K562 (cell line): Measurements from ENCODE around the gene LPCAT1. TPM values are rescaled to one million over a fixed set of nuclear protein-coding genes. Genes with fewer than 3 reads are reported as not detected.

ENCODE experiments used
- ATAC-seq: fragments of 200-7000 bp; cut with Tn5 transposase; 3 replicates; pipeline ENCODE4 v1.9.1; 2020; ENCODE audit warnings: moderate library complexity
- BruUV-seq: library from RNA; stranded (reverse); fragments of 400-500 nt; replicated peaks from 2 replicates; lab custom pipeline; 2021; lab: Mats Ljungman, UMichigan
- CTCF ChIA-PET: fragments of 300-600 bp; formaldehyde crosslinking; extraction: SDS; loops from one replicate; lab custom pipeline; 2021; ENCODE audit warnings: low intra/inter-chr PET ratio; lab: Yijun Ruan, JAX
- POLR2A ChIA-PET: fragments of 300-600, 350-650 bp; sonication (Branson Sonifier 250); formaldehyde crosslinking; extraction: SDS; loops from one replicate; lab custom pipeline; 2021; ENCODE audit warnings: antibody characterized with exemption, inconsistent platforms; lab: Yijun Ruan, JAX
- DNase-seq, 4 experiments: peaks; one replicate each; pipeline versions ENCODE4 v3.0.0 to v3.0.0-alpha.2; 2011 to 2018; ENCODE audit warnings: low spot score in 3 of 4, mixed read lengths in 3 of 4; ENCODE audit errors: extremely low read depth in 1 of 4
- FAIRE-seq: peaks from 2 replicates; lab custom pipeline; 2011; peaks lifted over from hg19 to GRCh38; lab: Jason Lieb, UNC
- H2AFZ ChIP-seq: 2 replicates; pipeline ENCODE4 v1.6.0; 2011; ENCODE audit warnings: low read depth, low read length, control low read depth, inconsistent platforms
- H3K27ac ChIP-seq: fragments of 200-600 bp; 3 replicates; pipeline ENCODE4 v1.8.0; 2011; ENCODE audit warnings: low read depth, mild to moderate bottlenecking, control low read depth, inconsistent platforms, low read length, moderate library complexity, mixed read lengths; ENCODE audit errors: extremely low read depth
- H3K27me3 ChIP-seq, 2 experiments: fragments of 300-600 bp in 1 of 2; 2 replicates in 1 of 2; 3 replicates in 1 of 2; pipeline versions ENCODE4 v1.6.0 to v1.8.0; 2011; ENCODE audit warnings: inconsistent platforms in 2 of 2, low read length in 2 of 2, mild to moderate bottlenecking in 1 of 2, mixed read lengths in 1 of 2, moderate library complexity in 1 of 2; ENCODE audit not compliant: control insufficient read depth in 2 of 2, insufficient read depth in 2 of 2
- H3K36me3 ChIP-seq: fragments of 300-600 bp; 3 replicates; pipeline ENCODE4 v1.8.0; 2011; ENCODE audit warnings: mild to moderate bottlenecking, low read length, inconsistent platforms; ENCODE audit not compliant: control insufficient read depth, insufficient read depth
- H3K4me1 ChIP-seq, 2 experiments: fragments of 200-600 bp in 1 of 2; replicated peaks in 1 of 2; 2 replicates in 1 of 2; 3 replicates in 1 of 2; pipeline versions ENCODE4 v1.5.1 to v1.8.0; 2011; ENCODE audit warnings: inconsistent platforms in 2 of 2, low read length in 2 of 2, mild to moderate bottlenecking in 1 of 2, mixed read lengths in 1 of 2, moderate library complexity in 1 of 2; ENCODE audit not compliant: control insufficient read depth in 2 of 2, insufficient read depth in 2 of 2
- H3K4me2 ChIP-seq: 2 replicates; pipeline ENCODE4 v1.6.1; 2011; ENCODE audit warnings: low read length, control low read depth, inconsistent platforms, mixed read lengths; ENCODE audit not compliant: insufficient read depth
- H3K4me3 ChIP-seq: fragments of 200-600 bp; sonication (generic), shearing (Covaris generic); 2 replicates; pipeline ENCODE4 v1.5.1; 2016; ENCODE audit warnings: control low read depth, inconsistent platforms
- H3K79me2 ChIP-seq: fragments of 200-600 bp; 3 replicates; pipeline ENCODE4 v1.8.0; 2011; ENCODE audit warnings: low read length, inconsistent platforms; ENCODE audit not compliant: control insufficient read depth, insufficient read depth
- H3K9ac ChIP-seq, 2 experiments: 2 replicates each; pipeline versions ENCODE4 v1.6.0 to v1.6.1; 2011; ENCODE audit warnings: low read depth in 2 of 2, low read length in 2 of 2, control low read depth in 1 of 2, inconsistent platforms in 1 of 2, mild to moderate bottlenecking in 1 of 2, mixed read lengths in 1 of 2; ENCODE audit not compliant: insufficient read depth in 1 of 2
- H3K9me1 ChIP-seq: one replicate; pipeline ENCODE4 v1.6.0; 2011; ENCODE audit warnings: inconsistent platforms, mild to moderate bottlenecking, low read length, moderate library complexity; ENCODE audit not compliant: control insufficient read depth, insufficient read depth
- H3K9me3 ChIP-seq: replicated peaks from 2 replicates; pipeline ENCODE4 v1.5.1; 2011; ENCODE audit warnings: low read depth, low read length, inconsistent platforms; ENCODE audit not compliant: control insufficient read depth, insufficient read depth
- H4K20me1 ChIP-seq: replicated peaks from 2 replicates; pipeline ENCODE4 v1.6.1; 2011; ENCODE audit warnings: low read length, inconsistent platforms, mixed read lengths; ENCODE audit not compliant: control insufficient read depth, insufficient read depth
- EZH2 ChIP-seq: IDR thresholded peaks from 2 replicates; pipeline ENCODE4 v1.6.1; 2012; ENCODE audit warnings: low read depth, mild to moderate bottlenecking, inconsistent platforms, low read length, borderline replicate concordance
- SMC3 ChIP-seq: conservative IDR thresholded peaks from 2 replicates; pipeline ENCODE4 v1.6.1; 2011; ENCODE audit warnings: low read depth, low read length, improper control_type of control experiment; ENCODE audit not compliant: insufficient read depth
- ZNF512 ChIP-seq: IDR thresholded peaks from 2 replicates; pipeline ENCODE4 v1.6.1; 2016; ENCODE audit warnings: missing genetic modification characterization, missing compliant biosample characterization
- WGBS: fragments of 100-300 bp; shearing (Covaris generic); methylation state at CpG from one replicate; pipeline ENCODE4 v1.1.6; 2016; ENCODE audit warnings: low coverage, mixed read lengths; ENCODE audit not compliant: insufficient coverage; ENCODE audit errors: missing lambda C conversion rate; 5-methylcytosine and 5-hydroxymethylcytosine counted together
- in situ Hi-C: fragments of 300-500 bp; cut with MboI; formaldehyde crosslinking; loops from 4 replicates; pipeline ENCODE4 v1.15.0; 2018; ENCODE audit warnings: inconsistent platforms, mixed read lengths
- intact Hi-C: fragments of 100-400 bp; cut with micrococcal nuclease; formaldehyde crosslinking; loops from 2 replicates; pipeline ENCODE4 v1.14.2; 2022
- polyA plus RNA-seq, 8 experiments: library from polyadenylated mRNA; depleted of rRNA in 4 of 8; stranded (reverse) in 5 of 8; unstranded in 3 of 8; fragments of >200 nt; fragmentation: Nextera tagmentation in 2 of 8; fragmentation: Illumina TruSeq in 1 of 8; extraction: Ambion mirVana in 2 of 8; extraction: Trizol in 1 of 8; gene quantifications; 2 replicates each; pipeline versions ENCODE4 v1.2.1 to v1.2.3, GENCODE V29; 2011 to 2014; ENCODE audit warnings: inconsistent platforms in 1 of 8, missing spikeins in 1 of 8
- total RNA-seq, 7 experiments: library from RNA; depleted of rRNA in 6 of 7; stranded (reverse); fragments of >200 nt in 6 of 7; fragmentation: Illumina TruSeq in 2 of 7; extraction: Trizol in 2 of 7; gene quantifications; 2 replicates each; pipeline versions ENCODE4 v1.2.1 to v1.2.3, GENCODE V29; 2011 to 2021; ENCODE audit warnings: low replicate concordance in 1 of 7

Gene LPCAT1
- total and polyA plus RNA-seq, 9 of the 15 experiments (the other 6 are each of a cell fraction or from before 2014, with no cell fraction given) = 0.14 to 18.4 (median 13.9) TPM

DNA sequence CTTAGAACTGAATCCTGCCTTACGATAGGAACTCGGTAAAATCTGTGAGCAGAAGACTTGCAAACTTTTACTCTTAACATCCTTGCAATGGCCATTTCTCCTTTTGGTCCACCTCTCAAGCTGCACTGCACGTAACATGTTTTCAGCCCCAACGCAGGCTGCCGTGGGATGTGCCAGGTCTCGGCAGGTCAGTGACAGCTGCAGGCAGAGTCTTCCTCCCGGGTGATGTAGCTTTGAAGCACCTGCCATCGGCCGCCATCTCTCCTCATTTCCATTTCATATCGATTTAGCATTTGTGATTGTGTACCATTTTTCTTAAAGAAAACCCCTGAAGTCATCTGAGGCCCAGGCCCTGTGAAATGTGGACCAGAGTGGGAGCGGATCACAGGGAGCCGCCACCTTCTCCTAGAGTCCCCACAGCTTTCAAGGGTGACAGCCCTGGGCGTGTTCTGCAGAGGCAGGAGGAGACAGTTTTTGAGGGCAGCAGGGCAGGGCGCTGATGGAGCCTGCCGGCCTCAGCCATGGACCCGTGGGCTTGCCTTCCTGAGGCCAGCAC lies 25.8 kb upstream of the LPCAT1 start:
- peak in 1 of 4 experiments; percentile 5 for DNase-seq
- intact Hi-C loops = no loop called here
- no TSS peak for BruUV-seq
- Histone ChIP-seq H3K27ac (no peak overlapping the region), H3K27me3 (peaks cover 72 to 92% of the 10 kb centered on the region in 2 experiments), H4K20me1 (peaks cover 28% of the 10 kb centered on the region), H3K9me1 (no peaks in the 10 kb centered on the region), H3K9ac (no peak overlapping the region; a peak in 1 of 4 replicates), H3K4me3 (no peak overlapping the region), H3K9me3 (no peaks in the 10 kb centered on the region), H3K4me1 (peaks cover 0 to 12% of the 10 kb centered on the region in 2 experiments; a peak in 2 of 5 replicates), H3K4me2 (no peak overlapping the region), H3K79me2 (no peaks in the 10 kb centered on the region), H2AFZ (no peak overlapping the region), H3K36me3 (no peaks in the 10 kb centered on the region)
- WGBS = 9% methylated on average over 16 of the region's 16 CpGs
- FAIRE-seq = peak; percentile 23
- no peak for TF ChIP-seq SMC3
- TF ChIP-seq EZH2 = peak; percentile 22; the same call in 1 of the 2 replicates
- no peak for TF ChIP-seq ZNF512 (tag)
- no peak for ATAC-seq
- in situ Hi-C loops = no loop called here
- ChIA-PET POLR2A (interaction anchor here (1.0 to 1.4 kb wide), 2 partner anchors 10 to 14 kb away, joined by 3 to 7 read pairs; no protein-coding TSS in a partner anchor), CTCF (no interaction called here)
